HEK293 (cell line): ENCODE data around the gene ROBO1.

Experiments used
- CTCF ChIA-PET: fragments of 350-600 bp; formaldehyde crosslinking; extraction: SDS; loops from one replicate; lab custom pipeline; 2021; ENCODE audit warnings: antibody characterized with exemption; lab: Yijun Ruan, JAX
- POLR2A ChIA-PET: fragments of 300-600 bp; formaldehyde crosslinking; extraction: SDS; loops from one replicate; lab custom pipeline; 2020; ENCODE audit warnings: antibody characterized with exemption, inconsistent platforms; lab: Yijun Ruan, JAX
- H3K27ac ChIP-seq: fragments of 200-500 bp; sonication (Bioruptor generic); 2 replicates; pipeline ENCODE4 v1.5.1; 2014; ENCODE audit warnings: low read depth, low read length, control low read depth, inconsistent platforms; ENCODE audit errors: extremely low read depth
- H3K36me3 ChIP-seq, 2 experiments: fragments of 200-500 bp in 1 of 2; sonication (Bioruptor generic) in 1 of 2; 1 replicate in 1 of 2; 2 replicates in 1 of 2; pipeline ENCODE4 v1.5.1; 2014 to 2017; ENCODE audit warnings: inconsistent platforms in 2 of 2, low read length in 2 of 2; ENCODE audit not compliant: control insufficient read depth in 2 of 2, insufficient read depth in 1 of 2
- H3K4me1 ChIP-seq: fragments of 200-500 bp; sonication (Bioruptor generic); 2 replicates; pipeline ENCODE4 v1.5.1; 2014; ENCODE audit warnings: mild to moderate bottlenecking, low read length, inconsistent platforms; ENCODE audit not compliant: control insufficient read depth, insufficient read depth
- H3K4me3 ChIP-seq: 2 replicates; pipeline ENCODE4 v1.5.1; 2011; ENCODE audit warnings: low read depth, mild to moderate bottlenecking, control low read depth, low read length, moderate library complexity
- H3K9me3 ChIP-seq: fragments of 200-500 bp; sonication (Bioruptor generic); 2 replicates; pipeline ENCODE4 v1.5.1; 2014; ENCODE audit warnings: low read depth, low read length, inconsistent platforms; ENCODE audit not compliant: control insufficient read depth, insufficient read depth
- AEBP2 ChIP-seq: fragments of 450-650 bp; formaldehyde crosslinking; IDR thresholded peaks from 2 replicates; pipeline ENCODE4 v1.5.1; 2016; ENCODE audit warnings: missing biosample characterization, missing genetic modification characterization, borderline replicate concordance
- HOXA7 ChIP-seq: sonication (generic); formaldehyde crosslinking; IDR thresholded peaks from 2 replicates; pipeline ENCODE4 v1.8.1; 2022; ENCODE audit warnings: missing genetic modification reagents, borderline replicate concordance
- OSR2 ChIP-seq: fragments of 450-650 bp; formaldehyde crosslinking; IDR thresholded peaks from 2 replicates; pipeline ENCODE4 v1.5.1; 2016; ENCODE audit warnings: missing biosample characterization, missing genetic modification characterization
- PRDM6 ChIP-seq: fragments of 450-650 bp; formaldehyde crosslinking; IDR thresholded peaks from 2 replicates; pipeline ENCODE4 v1.5.1; 2017; ENCODE audit warnings: missing biosample characterization, missing genetic modification characterization
- ZNF10 ChIP-seq: fragments of 450-650 bp; formaldehyde crosslinking; IDR thresholded peaks from 2 replicates; pipeline ENCODE4 v1.5.1; 2017; ENCODE audit warnings: missing biosample characterization, missing genetic modification characterization
- ZNF114 ChIP-seq: fragments of 450-650 bp; formaldehyde crosslinking; IDR thresholded peaks from 2 replicates; pipeline ENCODE4 v1.5.0; 2017; ENCODE audit warnings: missing biosample characterization, missing genetic modification characterization
- ZNF16 ChIP-seq: fragments of 450-650 bp; formaldehyde crosslinking; IDR thresholded peaks from 2 replicates; pipeline ENCODE4 v1.5.1; 2016; ENCODE audit warnings: low read depth, missing biosample characterization, missing genetic modification characterization
- ZNF239 ChIP-seq: fragments of 450-650 bp; formaldehyde crosslinking; IDR thresholded peaks from 2 replicates; pipeline ENCODE4 v1.5.1; 2016; ENCODE audit warnings: missing biosample characterization, missing genetic modification characterization
- ZNF24 ChIP-seq: fragments of 450-650 bp; formaldehyde crosslinking; IDR thresholded peaks from 2 replicates; pipeline ENCODE4 v1.5.1; 2016; ENCODE audit warnings: missing biosample characterization, missing genetic modification characterization
- ZNF416 ChIP-seq: fragments of 450-650 bp; formaldehyde crosslinking; IDR thresholded peaks from 2 replicates; pipeline ENCODE4 v1.5.1; 2016; ENCODE audit warnings: missing biosample characterization, missing genetic modification characterization
- ZNF449 ChIP-seq: fragments of 450-650 bp; formaldehyde crosslinking; IDR thresholded peaks from 2 replicates; pipeline ENCODE4 v1.5.1; 2017; ENCODE audit warnings: missing biosample characterization, mild to moderate bottlenecking, missing genetic modification characterization, moderate library complexity
- ZNF514 ChIP-seq: fragments of 450-650 bp; formaldehyde crosslinking; IDR thresholded peaks from 2 replicates; pipeline ENCODE4 v1.5.1; 2016; ENCODE audit warnings: missing biosample characterization, missing genetic modification characterization
- ZNF530 ChIP-seq: fragments of 450-650 bp; formaldehyde crosslinking; IDR thresholded peaks from 2 replicates; pipeline ENCODE4 v1.5.1; 2016; ENCODE audit warnings: low read depth, missing biosample characterization, missing genetic modification characterization
- ZNF571 ChIP-seq: fragments of 450-650 bp; formaldehyde crosslinking; IDR thresholded peaks from 2 replicates; pipeline ENCODE4 v1.5.0; 2017; ENCODE audit warnings: missing biosample characterization, missing genetic modification characterization
- ZNF585B ChIP-seq: fragments of 450-650 bp; formaldehyde crosslinking; IDR thresholded peaks from 2 replicates; pipeline ENCODE4 v1.5.1; 2016; ENCODE audit warnings: missing biosample characterization, missing genetic modification characterization
- ZNF610 ChIP-seq: fragments of 450-650 bp; formaldehyde crosslinking; IDR thresholded peaks from 2 replicates; pipeline ENCODE4 v1.5.1; 2016; ENCODE audit warnings: missing biosample characterization, missing genetic modification characterization, borderline replicate concordance
- ZNF654 ChIP-seq: fragments of 450-650 bp; formaldehyde crosslinking; IDR thresholded peaks from 2 replicates; pipeline ENCODE4 v1.5.1; 2016; ENCODE audit warnings: low read depth, missing biosample characterization, missing genetic modification characterization
- ZNF664 ChIP-seq: fragments of 450-650 bp; formaldehyde crosslinking; IDR thresholded peaks from 2 replicates; pipeline ENCODE4 v1.5.1; 2016; ENCODE audit warnings: missing biosample characterization, missing genetic modification characterization
- ZNF677 ChIP-seq: fragments of 450-650 bp; IDR thresholded peaks from 2 replicates; pipeline ENCODE4 v1.5.0; 2018; ENCODE audit warnings: missing biosample characterization, mild to moderate bottlenecking, missing genetic modification characterization, moderate library complexity
- ZNF785 ChIP-seq: fragments of 450-650 bp; formaldehyde crosslinking; IDR thresholded peaks from 2 replicates; pipeline ENCODE4 v1.5.1; 2016; ENCODE audit warnings: missing biosample characterization, missing genetic modification characterization
- ZNF830 ChIP-seq: fragments of 450-650 bp; IDR thresholded peaks from 2 replicates; pipeline ENCODE4 v1.5.0; 2018; ENCODE audit warnings: missing biosample characterization, missing genetic modification characterization, low read depth, mild to moderate bottlenecking, moderate library complexity
- TF ChIP-seq, protein P1 (sequence below): fragments of 450-650 bp; formaldehyde crosslinking; IDR thresholded peaks from 2 replicates; pipeline ENCODE4 v1.5.1; 2016; ENCODE audit warnings: missing biosample characterization, missing genetic modification characterization, borderline replicate concordance
- TF ChIP-seq, protein P2 (sequence below): fragments of 450-650 bp; formaldehyde crosslinking; IDR thresholded peaks from 2 replicates; pipeline ENCODE4 v1.5.1; 2016; ENCODE audit warnings: missing biosample characterization, missing genetic modification characterization

The ROBO1 gene

DNA sequence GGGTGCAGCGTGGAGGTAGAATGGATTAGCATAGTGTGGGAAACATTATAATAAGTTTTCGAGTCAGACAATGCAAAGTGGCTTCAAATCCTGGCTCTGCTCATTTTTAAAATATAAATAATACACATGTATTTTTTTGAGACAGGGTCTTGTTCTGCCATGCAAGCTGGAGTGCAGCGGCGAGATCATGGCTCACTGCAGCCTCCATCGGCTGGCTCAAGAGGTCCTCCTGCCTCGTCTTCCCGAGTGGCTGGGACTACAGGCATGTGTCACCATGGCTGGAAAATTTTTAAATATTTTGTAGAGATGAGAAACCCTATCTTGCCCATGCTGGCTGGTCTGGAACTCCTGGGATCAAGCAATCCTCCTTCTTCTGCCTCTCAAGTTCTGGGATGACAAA lies 194.9 kb downstream of the ROBO1 start:
- POLR2A ChIA-PET = no interaction called here
- H3K9me3 ChIP-seq = no peaks in the 10 kb centered on the region
- H3K4me1 ChIP-seq = no peaks in the 10 kb centered on the region
- H3K4me3 ChIP-seq = no peak overlapping the region
- H3K36me3 ChIP-seq = no peaks in the 10 kb centered on the region
- CTCF ChIA-PET = no interaction called here
- H3K27ac ChIP-seq = no peak overlapping the region
- TF ChIP-seq ZNF664 (tag by site-specific recombination) = no peak
- TF ChIP-seq ZNF677 (tag by site-specific recombination) = no peak
- no peak for TF ChIP-seq ZNF24 (tag by site-specific recombination)
- TF ChIP-seq ZNF785 = no peak
- TF ChIP-seq ZNF610 (tag by site-specific recombination) = no peak
- TF ChIP-seq, protein P1, sequence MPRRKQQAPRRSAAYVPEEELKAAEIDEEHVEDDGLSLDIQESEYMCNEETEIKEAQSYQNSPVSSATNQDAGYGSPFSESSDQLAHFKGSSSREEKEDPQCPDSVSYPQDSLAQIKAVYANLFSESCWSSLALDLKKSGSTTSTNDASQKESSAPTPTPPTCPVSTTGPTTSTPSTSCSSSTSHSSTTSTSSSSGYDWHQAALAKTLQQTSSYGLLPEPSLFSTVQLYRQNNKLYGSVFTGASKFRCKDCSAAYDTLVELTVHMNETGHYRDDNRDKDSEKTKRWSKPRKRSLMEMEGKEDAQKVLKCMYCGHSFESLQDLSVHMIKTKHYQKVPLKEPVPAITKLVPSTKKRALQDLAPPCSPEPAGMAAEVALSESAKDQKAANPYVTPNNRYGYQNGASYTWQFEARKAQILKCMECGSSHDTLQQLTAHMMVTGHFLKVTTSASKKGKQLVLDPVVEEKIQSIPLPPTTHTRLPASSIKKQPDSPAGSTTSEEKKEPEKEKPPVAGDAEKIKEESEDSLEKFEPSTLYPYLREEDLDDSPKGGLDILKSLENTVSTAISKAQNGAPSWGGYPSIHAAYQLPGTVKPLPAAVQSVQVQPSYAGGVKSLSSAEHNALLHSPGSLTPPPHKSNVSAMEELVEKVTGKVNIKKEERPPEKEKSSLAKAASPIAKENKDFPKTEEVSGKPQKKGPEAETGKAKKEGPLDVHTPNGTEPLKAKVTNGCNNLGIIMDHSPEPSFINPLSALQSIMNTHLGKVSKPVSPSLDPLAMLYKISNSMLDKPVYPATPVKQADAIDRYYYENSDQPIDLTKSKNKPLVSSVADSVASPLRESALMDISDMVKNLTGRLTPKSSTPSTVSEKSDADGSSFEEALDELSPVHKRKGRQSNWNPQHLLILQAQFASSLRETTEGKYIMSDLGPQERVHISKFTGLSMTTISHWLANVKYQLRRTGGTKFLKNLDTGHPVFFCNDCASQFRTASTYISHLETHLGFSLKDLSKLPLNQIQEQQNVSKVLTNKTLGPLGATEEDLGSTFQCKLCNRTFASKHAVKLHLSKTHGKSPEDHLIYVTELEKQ (tag by site-specific recombination) = no peak
- no peak for TF ChIP-seq ZNF830
- no peak for TF ChIP-seq ZNF530 (tag by site-specific recombination)
- no peak for TF ChIP-seq ZNF514 (tag by site-specific recombination)
- TF ChIP-seq AEBP2 = no peak
- TF ChIP-seq, protein P2, sequence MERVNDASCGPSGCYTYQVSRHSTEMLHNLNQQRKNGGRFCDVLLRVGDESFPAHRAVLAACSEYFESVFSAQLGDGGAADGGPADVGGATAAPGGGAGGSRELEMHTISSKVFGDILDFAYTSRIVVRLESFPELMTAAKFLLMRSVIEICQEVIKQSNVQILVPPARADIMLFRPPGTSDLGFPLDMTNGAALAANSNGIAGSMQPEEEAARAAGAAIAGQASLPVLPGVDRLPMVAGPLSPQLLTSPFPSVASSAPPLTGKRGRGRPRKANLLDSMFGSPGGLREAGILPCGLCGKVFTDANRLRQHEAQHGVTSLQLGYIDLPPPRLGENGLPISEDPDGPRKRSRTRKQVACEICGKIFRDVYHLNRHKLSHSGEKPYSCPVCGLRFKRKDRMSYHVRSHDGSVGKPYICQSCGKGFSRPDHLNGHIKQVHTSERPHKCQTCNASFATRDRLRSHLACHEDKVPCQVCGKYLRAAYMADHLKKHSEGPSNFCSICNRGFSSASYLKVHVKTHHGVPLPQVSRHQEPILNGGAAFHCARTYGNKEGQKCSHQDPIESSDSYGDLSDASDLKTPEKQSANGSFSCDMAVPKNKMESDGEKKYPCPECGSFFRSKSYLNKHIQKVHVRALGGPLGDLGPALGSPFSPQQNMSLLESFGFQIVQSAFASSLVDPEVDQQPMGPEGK = no peak
- no peak for TF ChIP-seq ZNF654 (tag by site-specific recombination)

DNA sequence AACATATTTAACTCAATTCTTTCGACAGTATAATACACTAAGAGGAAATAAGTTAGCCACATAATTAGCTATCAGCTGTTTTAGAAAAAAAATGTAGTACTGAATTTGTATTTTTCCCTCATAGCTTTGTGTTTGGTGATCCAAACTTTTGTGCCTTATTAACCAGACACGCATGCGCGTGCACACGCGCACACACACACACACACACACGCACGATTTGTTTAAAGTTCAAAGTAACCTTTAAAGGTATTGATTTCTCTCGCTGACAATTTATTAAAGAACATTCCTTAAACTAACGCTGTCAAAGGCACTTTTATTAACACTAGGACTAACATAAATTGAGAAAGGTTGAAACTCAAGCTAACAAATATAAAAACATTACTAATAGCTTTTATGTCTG lies 198.9 kb downstream of the ROBO1 start:
- no peak overlapping the region for H3K27ac ChIP-seq
- H3K36me3 ChIP-seq = no peaks in the 10 kb centered on the region
- CTCF ChIA-PET = no interaction called here
- POLR2A ChIA-PET = no interaction called here
- no peaks in the 10 kb centered on the region for H3K4me1 ChIP-seq
- H3K4me3 ChIP-seq = no peak overlapping the region
- H3K9me3 ChIP-seq = no peaks in the 10 kb centered on the region
- TF ChIP-seq ZNF449 (tag by site-specific recombination) (no peak), ZNF114 (tag by site-specific recombination) (no peak), PRDM6 (tag by site-specific recombination) (no peak), ZNF16 (tag by site-specific recombination) (no peak), HOXA7 (no peak), ZNF10 (tag by site-specific recombination) (no peak), ZNF585B (tag by site-specific recombination) (no peak), ZNF416 (tag by site-specific recombination) (no peak), ZNF571 (tag by site-specific recombination) (no peak), ZNF239 (no peak), OSR2 (tag by site-specific recombination) (no peak)
- TF ChIP-seq, protein P2 = no peak
